ENCODE data around the gene CFAP68. TPM values are rescaled to one million over a fixed set of nuclear protein-coding genes. Genes with fewer than 3 reads are reported as not detected.

Gene CFAP68
- total and polyA plus RNA-seq, 2 experiments from 2014 or later = 9.9 to 52.8 TPM

- Histone ChIP-seq H3F3A (replicated peaks; ENCODE audit: low read depth) (no peaks in the 10 kb centered on the region), H2AFZ (no peak overlapping the region), H3K4me3 (no peak overlapping the region), H4K20me1 (replicated peaks; ENCODE audit: insufficient read depth) (no peaks in the 10 kb centered on the region), H3K9me2 (ENCODE audit: insufficient read depth) (no peaks in the 10 kb centered on the region), H3K27me3 (ENCODE audit: insufficient read depth) (no peaks in the 10 kb centered on the region), H3K4me2 (no peak overlapping the region), H3K36me3 (ENCODE audit: insufficient read depth) (no peaks in the 10 kb centered on the region), H3K4me1 (ENCODE audit: insufficient read depth) (peaks cover 5% of the 10 kb centered on the region; the same call in 1 of the 2 replicates), H3K79me2 (replicated peaks; ENCODE audit: insufficient read depth) (no peaks in the 10 kb centered on the region), H3K27ac (ENCODE audit: low read depth) (no peak overlapping the region)
- peaks cover 10% of the 10 kb centered on the region; the same call in 2 of the 3 replicates for H3K4me1 Mint-ChIP-seq
- no peak overlapping the region for H3K27ac Mint-ChIP-seq
- H3K9me3 Mint-ChIP-seq = no peaks in the 10 kb centered on the region
- TF ChIP-seq EZH2 (IDR thresholded peaks at IDR 0.05; ENCODE audit: low read depth, unreplicated experiment) (no peak), CTCF (conservative IDR thresholded peaks at IDR 0.05; ENCODE audit: low read depth in 2 of 2) (no peak), NANOG (IDR thresholded peaks at IDR 0.05; ENCODE audit: borderline replicate concordance) (no peak), CREB1 (CRISPR knock-in tag; IDR thresholded peaks at IDR 0.05; ENCODE audit: low read depth) (no peak), ETS1 (IDR thresholded peaks at IDR 0.05) (no peak), EZH2phosphoT487 (IDR thresholded peaks at IDR 0.05; ENCODE audit: unreplicated experiment) (no peak), ZNF114 (CRISPR knock-in tag; IDR thresholded peaks at IDR 0.05) (no peak), POLR2AphosphoS5 (IDR thresholded peaks at IDR 0.05; ENCODE audit: low read depth) (no peak)
- H3K4me3 Mint-ChIP-seq = no peak overlapping the region
- H3K36me3 Mint-ChIP-seq (ENCODE audit: low read depth) = peaks cover 4% of the 10 kb centered on the region; the same call in 1 of the 3 replicates
- no peaks in the 10 kb centered on the region for H3K27me3 Mint-ChIP-seq (ENCODE audit: insufficient read depth, low read depth, poor library complexity)
- ATAC-seq = no peak
- no peak for DNase-seq (ENCODE audit: low spot score)
These were observed 43.7 kb upstream of the CFAP68 start for GRCh38 chr11:111835665-111836064.

- Mint-ChIP-seq H3K4me1 (peaks cover 12% of the 10 kb centered on the region; the same call in 2 of the 3 replicates), H3K9me3 (no peaks in the 10 kb centered on the region), H3K27me3 (ENCODE audit: insufficient read depth, low read depth, poor library complexity) (no peaks in the 10 kb centered on the region), H3K36me3 (ENCODE audit: low read depth) (peaks cover 4% of the 10 kb centered on the region; the same call in 1 of the 3 replicates), H3K4me3 (no peak overlapping the region), H3K27ac (no peak overlapping the region)
- Histone ChIP-seq H3K79me2 (replicated peaks; ENCODE audit: insufficient read depth) (no peaks in the 10 kb centered on the region), H3F3A (replicated peaks; ENCODE audit: low read depth) (no peaks in the 10 kb centered on the region), H4K20me1 (replicated peaks; ENCODE audit: insufficient read depth) (no peaks in the 10 kb centered on the region), H3K4me3 (no peak overlapping the region), H3K4me2 (no peak overlapping the region), H3K4me1 (ENCODE audit: insufficient read depth) (peaks cover 5% of the 10 kb centered on the region; the same call in 1 of the 2 replicates), H2AFZ (no peak overlapping the region), H3K27ac (ENCODE audit: low read depth) (no peak overlapping the region), H3K9me2 (ENCODE audit: insufficient read depth) (no peaks in the 10 kb centered on the region), H3K36me3 (ENCODE audit: insufficient read depth) (no peaks in the 10 kb centered on the region), H3K27me3 (ENCODE audit: insufficient read depth) (no peaks in the 10 kb centered on the region)
- DNase-seq (ENCODE audit: low spot score) = no peak
- TF ChIP-seq ZNF331 (CRISPR knock-in tag; IDR thresholded peaks at IDR 0.05; ENCODE audit: low read depth) = no peak
- TF ChIP-seq CREB1 (CRISPR knock-in tag; IDR thresholded peaks at IDR 0.05; ENCODE audit: low read depth) = no peak
- no peak for TF ChIP-seq CTCF (conservative IDR thresholded peaks at IDR 0.05; ENCODE audit: low read depth in 2 of 2)
- no peak for TF ChIP-seq NANOG (IDR thresholded peaks at IDR 0.05; ENCODE audit: borderline replicate concordance)
- no peak for ATAC-seq
These were observed 43.2 kb upstream of the CFAP68 start for GRCh38 chr11:111836162-111836561.

All from GM23338 (cell line).